ENCODE measurements around the gene KHDRBS1. TPM values are rescaled to one million over a fixed set of nuclear protein-coding genes. Genes with fewer than 3 reads are reported as not detected.
A peak's percentile ranks its signal among the peaks of the same experiment; 100 is the strongest.

The KHDRBS1 gene
- total and polyA plus RNA-seq, 2 of the 13 experiments (the other 11 are each of a cell fraction or from before 2014, with no cell fraction given) = 25.1 to 39.0 TPM

- TF ChIP-seq, protein P1, sequence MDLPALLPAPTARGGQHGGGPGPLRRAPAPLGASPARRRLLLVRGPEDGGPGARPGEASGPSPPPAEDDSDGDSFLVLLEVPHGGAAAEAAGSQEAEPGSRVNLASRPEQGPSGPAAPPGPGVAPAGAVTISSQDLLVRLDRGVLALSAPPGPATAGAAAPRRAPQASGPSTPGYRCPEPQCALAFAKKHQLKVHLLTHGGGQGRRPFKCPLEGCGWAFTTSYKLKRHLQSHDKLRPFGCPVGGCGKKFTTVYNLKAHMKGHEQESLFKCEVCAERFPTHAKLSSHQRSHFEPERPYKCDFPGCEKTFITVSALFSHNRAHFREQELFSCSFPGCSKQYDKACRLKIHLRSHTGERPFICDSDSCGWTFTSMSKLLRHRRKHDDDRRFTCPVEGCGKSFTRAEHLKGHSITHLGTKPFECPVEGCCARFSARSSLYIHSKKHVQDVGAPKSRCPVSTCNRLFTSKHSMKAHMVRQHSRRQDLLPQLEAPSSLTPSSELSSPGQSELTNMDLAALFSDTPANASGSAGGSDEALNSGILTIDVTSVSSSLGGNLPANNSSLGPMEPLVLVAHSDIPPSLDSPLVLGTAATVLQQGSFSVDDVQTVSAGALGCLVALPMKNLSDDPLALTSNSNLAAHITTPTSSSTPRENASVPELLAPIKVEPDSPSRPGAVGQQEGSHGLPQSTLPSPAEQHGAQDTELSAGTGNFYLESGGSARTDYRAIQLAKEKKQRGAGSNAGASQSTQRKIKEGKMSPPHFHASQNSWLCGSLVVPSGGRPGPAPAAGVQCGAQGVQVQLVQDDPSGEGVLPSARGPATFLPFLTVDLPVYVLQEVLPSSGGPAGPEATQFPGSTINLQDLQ (CRISPR knock-in tag; IDR thresholded peaks at IDR 0.05) = no peak
- TF ChIP-seq ZMAT3 (CRISPR knock-in tag; conservative IDR thresholded peaks at IDR 0.05) (peak; percentile 80; the same call in 1 of the 2 replicates), ZNF547 (CRISPR knock-in tag; IDR thresholded peaks at IDR 0.05) (peak; percentile 60; the same call in 1 of the 2 replicates), NR2F2 (IDR thresholded peaks at IDR 0.05; ENCODE audit: borderline replicate concordance, low read depth) (no peak), ZNF788 (CRISPR knock-in tag; IDR thresholded peaks at IDR 0.05; ENCODE audit: borderline replicate concordance) (no peak; the same call in 1 of the 2 replicates), ARID5B (CRISPR knock-in tag; IDR thresholded peaks at IDR 0.05) (0 out of 2 replicates have a peak, but pooled peaks have one; percentile 16), ZNF878 (CRISPR knock-in tag; IDR thresholded peaks at IDR 0.05) (0 out of 2 replicates have a peak, but pooled peaks have one; percentile 23), IRF9 (CRISPR knock-in tag; IDR thresholded peaks at IDR 0.05; ENCODE audit: borderline replicate concordance) (no peak), ZNF496 (CRISPR knock-in tag; IDR thresholded peaks at IDR 0.05; ENCODE audit: insufficient replicate concordance) (no peak)
- TF ChIP-seq, protein P2, sequence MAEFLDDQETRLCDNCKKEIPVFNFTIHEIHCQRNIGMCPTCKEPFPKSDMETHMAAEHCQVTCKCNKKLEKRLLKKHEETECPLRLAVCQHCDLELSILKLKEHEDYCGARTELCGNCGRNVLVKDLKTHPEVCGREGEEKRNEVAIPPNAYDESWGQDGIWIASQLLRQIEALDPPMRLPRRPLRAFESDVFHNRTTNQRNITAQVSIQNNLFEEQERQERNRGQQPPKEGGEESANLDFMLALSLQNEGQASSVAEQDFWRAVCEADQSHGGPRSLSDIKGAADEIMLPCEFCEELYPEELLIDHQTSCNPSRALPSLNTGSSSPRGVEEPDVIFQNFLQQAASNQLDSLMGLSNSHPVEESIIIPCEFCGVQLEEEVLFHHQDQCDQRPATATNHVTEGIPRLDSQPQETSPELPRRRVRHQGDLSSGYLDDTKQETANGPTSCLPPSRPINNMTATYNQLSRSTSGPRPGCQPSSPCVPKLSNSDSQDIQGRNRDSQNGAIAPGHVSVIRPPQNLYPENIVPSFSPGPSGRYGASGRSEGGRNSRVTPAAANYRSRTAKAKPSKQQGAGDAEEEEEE (CRISPR knock-in tag; IDR thresholded peaks at IDR 0.05; ENCODE audit: borderline replicate concordance) = no peak
- TF ChIP-seq, protein P3, sequence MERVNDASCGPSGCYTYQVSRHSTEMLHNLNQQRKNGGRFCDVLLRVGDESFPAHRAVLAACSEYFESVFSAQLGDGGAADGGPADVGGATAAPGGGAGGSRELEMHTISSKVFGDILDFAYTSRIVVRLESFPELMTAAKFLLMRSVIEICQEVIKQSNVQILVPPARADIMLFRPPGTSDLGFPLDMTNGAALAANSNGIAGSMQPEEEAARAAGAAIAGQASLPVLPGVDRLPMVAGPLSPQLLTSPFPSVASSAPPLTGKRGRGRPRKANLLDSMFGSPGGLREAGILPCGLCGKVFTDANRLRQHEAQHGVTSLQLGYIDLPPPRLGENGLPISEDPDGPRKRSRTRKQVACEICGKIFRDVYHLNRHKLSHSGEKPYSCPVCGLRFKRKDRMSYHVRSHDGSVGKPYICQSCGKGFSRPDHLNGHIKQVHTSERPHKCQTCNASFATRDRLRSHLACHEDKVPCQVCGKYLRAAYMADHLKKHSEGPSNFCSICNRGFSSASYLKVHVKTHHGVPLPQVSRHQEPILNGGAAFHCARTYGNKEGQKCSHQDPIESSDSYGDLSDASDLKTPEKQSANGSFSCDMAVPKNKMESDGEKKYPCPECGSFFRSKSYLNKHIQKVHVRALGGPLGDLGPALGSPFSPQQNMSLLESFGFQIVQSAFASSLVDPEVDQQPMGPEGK (CRISPR knock-in tag; IDR thresholded peaks at IDR 0.05) = no peak
These were observed 705 bp downstream of the KHDRBS1 start (continued) for GRCh38 chr1:32014199-32014947.
